ENCODE results near the gene SPIRE2. TPM values are rescaled to one million over a fixed set of nuclear protein-coding genes. Genes with fewer than 3 reads are reported as not detected.
"Not testable (repeated sequence)": the region's sequence is repeated elsewhere in the genome, so short reads cannot be mapped to it uniquely, and the experiment has no call there.

The SPIRE2 gene
- total RNA-seq, 4 donors from 2014 or later, result 0.27 to 3.6 (median 2.0) TPM

- no peak for ATAC-seq
- Histone ChIP-seq H3K9me3 (no peaks in the 10 kb centered on the region), H3K4me3 (no peak overlapping the region), H3K4me1 (no peaks in the 10 kb centered on the region), H3K36me3 (no peaks in the 10 kb centered on the region), H3K27ac (no peak overlapping the region), H3K27me3 (no peaks in the 10 kb centered on the region)
- WGBS, 2 donors (ENCODE audit: low coverage in 1 of 2), result 78 to 96% methylated on average over 3 to 5 of the region's 16 CpGs
- TF ChIP-seq CTCF (IDR thresholded peaks at IDR 0.05) (no peak), POLR2AphosphoS5 (IDR thresholded peaks at IDR 0.05) (no peak), EP300 (IDR thresholded peaks at IDR 0.05) (no peak), POLR2A (IDR thresholded peaks at IDR 0.05) (no peak)
Measured at GRCh38 chr16:89791278-89791995, 36.8 kb upstream of the SPIRE2 start.

GRCh38 chr16:89793092-89793491 lies 35.2 kb upstream of the SPIRE2 start:
- not testable (repeated sequence) for H3K4me3 ChIP-seq, H3K4me1 ChIP-seq, H3K27me3 ChIP-seq, H3K27ac ChIP-seq, H3K36me3 ChIP-seq, ATAC-seq, H3K9me3 ChIP-seq
- 9 to 71% methylated on average over 1 to 9 of the region's 12 CpGs for WGBS, 2 donors (ENCODE audit: low coverage in 1 of 2)
- TF ChIP-seq CTCF (IDR thresholded peaks at IDR 0.05), result peak in 3 of 4 experiments; percentile 62 to 79 (median 69)

GRCh38 chr16:89793955-89794354 lies 34.3 kb upstream of the SPIRE2 start:
- no peak for ATAC-seq
- no peak for TF ChIP-seq EP300 (IDR thresholded peaks at IDR 0.05)
- no peak for TF ChIP-seq CTCF (IDR thresholded peaks at IDR 0.05)
- no peak for TF ChIP-seq POLR2AphosphoS5 (IDR thresholded peaks at IDR 0.05)
- no peak for TF ChIP-seq POLR2A (IDR thresholded peaks at IDR 0.05)
- peaks cover 0 to 6% (median 0%) of the 10 kb centered on the region in 3 donors for H3K4me1 ChIP-seq
- no peak overlapping the region for H3K27ac ChIP-seq
- H3K27me3 ChIP-seq, result no peaks in the 10 kb centered on the region
- WGBS, 2 donors (ENCODE audit: low coverage in 1 of 2), result 83 to 98% methylated on average over 2 to 5 of the region's 7 CpGs
- H3K36me3 ChIP-seq, result no peaks in the 10 kb centered on the region
- no peaks in the 10 kb centered on the region for H3K9me3 ChIP-seq
- no peak overlapping the region for H3K4me3 ChIP-seq

DNA sequence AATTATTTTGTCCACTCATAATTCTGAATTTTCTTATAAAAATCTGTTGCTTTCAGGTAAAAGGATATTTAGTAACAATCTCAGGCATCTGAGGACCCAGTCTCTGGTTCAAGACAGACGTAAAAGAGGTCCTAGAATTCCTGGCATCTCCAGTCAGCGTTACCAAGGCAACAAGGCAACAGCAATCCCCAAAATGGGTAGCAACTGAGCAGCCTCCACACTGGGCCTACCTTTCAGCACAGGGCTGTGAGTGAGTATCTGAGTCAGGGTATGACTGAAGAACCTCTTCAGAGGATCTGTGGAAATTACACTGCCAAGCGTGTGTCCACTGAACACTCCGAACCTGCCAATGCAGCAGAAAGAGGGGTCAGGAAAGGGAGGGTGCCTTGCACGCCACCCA lies 32.6 kb upstream of the SPIRE2 start:
- WGBS, 2 donors (ENCODE audit: low coverage in 1 of 2), result 67 to 91% methylated on average over 1 to 2 of the region's 5 CpGs
- Histone ChIP-seq H3K27me3 (no peaks in the 10 kb centered on the region), H3K9me3 (no peaks in the 10 kb centered on the region), H3K36me3 (no peaks in the 10 kb centered on the region), H3K27ac (no peak overlapping the region), H3K4me1 (peaks cover 0 to 12% (median 0%) of the 10 kb centered on the region in 3 donors), H3K4me3 (no peak overlapping the region)
- ATAC-seq, result no peak
- TF ChIP-seq CTCF (IDR thresholded peaks at IDR 0.05), result no peak
- no peak for TF ChIP-seq POLR2AphosphoS5 (IDR thresholded peaks at IDR 0.05)
- no peak for TF ChIP-seq EP300 (IDR thresholded peaks at IDR 0.05)
- no peak for TF ChIP-seq POLR2A (IDR thresholded peaks at IDR 0.05)

GRCh38 chr16:89796104-89796503 lies 32.2 kb upstream of the SPIRE2 start:
- 82% methylated on average over 16 of the region's 18 CpGs; no CpG with 5 or more reads in 1 of the 2 donors for WGBS, 2 donors (ENCODE audit: low coverage in 1 of 2)
- Histone ChIP-seq H3K9me3 (no peaks in the 10 kb centered on the region), H3K4me1 (peaks cover 0 to 12% (median 0%) of the 10 kb centered on the region in 3 donors), H3K4me3 (no peak overlapping the region), H3K36me3 (no peaks in the 10 kb centered on the region), H3K27me3 (no peaks in the 10 kb centered on the region), H3K27ac (no peak overlapping the region)
- no peak for TF ChIP-seq EP300 (IDR thresholded peaks at IDR 0.05)
- TF ChIP-seq POLR2A (IDR thresholded peaks at IDR 0.05), result no peak
- no peak for TF ChIP-seq POLR2AphosphoS5 (IDR thresholded peaks at IDR 0.05)
- no peak for TF ChIP-seq CTCF (IDR thresholded peaks at IDR 0.05)
- ATAC-seq, result no peak

All from gastroesophageal sphincter (tissue), 4 donors.